Body of pancreas (tissue), 4 donors: ENCODE results near the gene AGA.

Experiments used
- CTCF ChIP-seq, 7 experiments: fragments of 450-650 bp in 4 of 7; fragments of 200-600 bp in 3 of 7; sonication (generic) in 3 of 7; IDR thresholded peaks; one replicate each; pipeline ENCODE4 v1.5.1; 2016 to 2019; ENCODE audit warnings: antibody characterized with exemption in 7 of 7
- POLR2A ChIP-seq, 3 donors: fragments of 450-650 bp; IDR thresholded peaks; one replicate each; pipeline ENCODE4 v1.6.1; 2016; ENCODE audit warnings: antibody characterized with exemption in 3 of 3, mild to moderate bottlenecking in 2 of 3

- TF ChIP-seq CTCF (IDR thresholded peaks at IDR 0.05) (no peak), POLR2A (IDR thresholded peaks at IDR 0.05) (no peak)
Observed at GRCh38 chr4:177460460-177460859, 18.2 kb upstream of the AGA start.
